GM21717 (cell line): ENCODE results near the gene CD81.

ENCODE experiments used
- ATAC-seq: cut with Tn5 transposase; IDR thresholded peaks from one replicate; pipeline ENCODE4 v1.9.1; 2021; ENCODE audit warnings: mild to moderate bottlenecking, moderate library complexity; ENCODE audit not compliant: unreplicated experiment

The CD81 gene

DNA sequence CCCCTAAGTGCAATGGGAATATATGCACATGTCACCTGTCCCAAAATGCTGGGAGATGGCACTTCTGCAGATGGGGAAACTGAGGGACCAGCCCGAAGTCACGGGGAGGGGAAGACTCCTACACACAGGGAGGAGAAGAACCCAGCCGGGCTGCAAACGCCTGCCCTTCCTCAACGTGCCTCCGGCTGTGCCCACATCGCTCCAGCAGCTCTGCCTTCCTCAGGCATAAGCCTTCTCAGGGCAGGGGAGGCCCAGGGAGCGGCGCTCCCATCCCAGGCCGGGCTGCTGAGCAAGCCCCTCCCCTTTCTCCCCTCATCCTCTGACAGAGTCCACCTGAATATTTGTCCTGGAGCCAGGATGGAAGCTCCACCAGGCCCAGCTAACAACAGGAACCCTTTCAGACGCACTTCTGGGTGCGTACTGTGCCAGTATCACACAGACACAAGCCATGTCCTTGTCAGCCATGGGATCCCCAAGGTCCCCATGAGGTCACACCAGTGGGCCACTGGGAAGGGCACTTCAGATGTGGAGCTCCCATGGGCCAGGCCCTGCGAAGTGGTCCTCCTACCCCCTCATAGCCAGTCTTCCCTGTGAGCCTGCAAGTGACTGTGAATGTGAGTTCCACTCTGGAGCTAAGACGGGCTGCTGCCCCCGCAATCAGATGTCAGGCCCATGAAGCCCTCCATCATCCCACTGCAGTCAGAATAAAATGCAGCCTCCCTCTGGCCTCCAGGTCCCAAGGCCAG is 2.5 kb upstream of the CD81 start:
- ATAC-seq = no peak

DNA sequence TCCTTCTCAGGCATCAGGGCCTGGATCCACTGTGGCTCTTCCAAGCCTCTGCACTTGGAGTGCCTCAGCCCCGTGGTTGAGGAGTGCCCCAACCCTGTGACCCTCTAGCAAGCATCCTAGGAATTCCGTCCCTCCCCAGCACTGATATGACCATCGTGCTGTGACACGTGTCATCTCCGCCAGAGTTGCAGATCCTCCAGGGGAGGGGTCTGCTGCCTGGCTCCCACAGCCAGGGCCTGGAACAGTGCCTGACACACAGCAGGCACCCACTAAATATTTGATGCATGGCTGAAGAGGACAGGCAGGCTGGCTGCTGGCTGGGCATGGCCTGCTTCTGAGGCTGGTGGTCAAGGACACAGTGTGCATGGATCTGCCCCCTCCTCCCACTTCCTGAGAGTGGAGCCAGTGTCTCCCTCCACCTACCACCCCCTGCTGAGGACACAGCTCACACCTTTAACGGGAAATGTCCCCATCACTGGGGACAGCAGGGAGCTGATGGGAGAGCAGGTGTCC is 1.7 kb upstream of the CD81 start:
- no peak for ATAC-seq

DNA sequence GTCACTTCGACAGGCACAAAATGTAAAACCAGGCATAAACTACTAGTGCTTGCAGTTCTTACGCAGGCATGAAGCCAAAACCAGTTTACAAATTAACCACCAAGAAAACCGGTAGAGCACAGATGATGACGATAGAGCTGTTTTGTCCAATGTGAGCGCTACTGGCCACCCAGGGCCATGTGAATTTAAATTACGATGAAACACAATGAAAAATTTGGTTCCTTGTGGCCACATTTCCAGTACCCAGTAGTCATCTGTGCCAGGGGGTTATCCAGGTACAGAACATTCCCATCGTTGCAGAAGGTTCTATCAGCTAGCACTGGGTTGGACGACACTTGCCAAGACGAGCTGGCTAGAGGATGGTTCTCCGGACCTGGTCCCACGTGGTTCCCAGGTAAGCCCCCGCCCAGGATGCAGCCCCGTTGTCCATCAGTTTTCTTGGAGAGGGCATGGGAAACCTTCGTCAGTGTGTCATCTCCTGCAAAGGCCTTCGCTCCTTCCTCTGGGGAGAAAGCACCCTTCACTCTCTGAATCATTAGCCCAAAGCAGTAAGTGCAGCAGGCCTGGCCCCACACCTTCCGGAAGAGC is 1.1 kb upstream of the CD81 start:
- ATAC-seq = no peak

GRCh38 chr11:2377511-2378443 is 667 bp downstream of the CD81 start:
- ATAC-seq = peak; percentile 1

DNA sequence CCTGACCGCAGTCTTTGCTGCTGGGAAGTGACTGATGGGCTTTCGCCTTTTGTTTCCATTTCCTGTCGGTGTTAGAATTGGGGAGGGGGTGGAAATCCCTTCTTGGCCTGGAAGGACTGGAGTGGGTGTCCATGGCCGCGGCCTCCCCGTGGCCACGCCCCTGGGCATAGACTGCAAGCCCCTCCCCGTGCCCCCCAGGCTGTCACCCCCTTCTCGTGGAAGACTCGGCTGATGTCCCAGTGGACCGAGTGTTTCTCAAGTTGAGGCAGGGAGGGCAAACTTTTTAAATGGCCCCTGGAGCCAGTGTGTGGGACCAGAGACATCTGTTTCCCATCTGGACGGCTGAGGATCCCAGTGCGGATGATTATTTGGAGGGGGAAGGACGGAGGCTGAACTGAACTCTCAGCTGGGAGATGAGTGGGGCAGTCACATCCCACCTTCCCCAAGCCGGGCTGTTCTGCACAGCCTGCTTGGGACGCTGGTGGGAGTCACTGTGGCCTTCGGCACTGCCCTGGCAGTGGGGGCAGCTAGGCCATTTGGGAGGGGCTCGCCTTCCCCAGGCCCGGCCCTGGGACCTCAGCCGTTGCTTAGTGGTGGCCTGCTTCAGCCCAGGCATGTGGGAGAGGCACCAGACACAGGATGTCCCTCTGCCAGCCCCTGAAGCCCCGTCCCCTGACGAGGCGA is 1.6 kb downstream of the CD81 start:
- no peak for ATAC-seq

GRCh38 chr11:2379466-2380174 is 2.5 kb downstream of the CD81 start:
- ATAC-seq = no peak

- ATAC-seq = no peak
Observed at GRCh38 chr11:2380396-2380795, 3.3 kb downstream of the CD81 start.

DNA sequence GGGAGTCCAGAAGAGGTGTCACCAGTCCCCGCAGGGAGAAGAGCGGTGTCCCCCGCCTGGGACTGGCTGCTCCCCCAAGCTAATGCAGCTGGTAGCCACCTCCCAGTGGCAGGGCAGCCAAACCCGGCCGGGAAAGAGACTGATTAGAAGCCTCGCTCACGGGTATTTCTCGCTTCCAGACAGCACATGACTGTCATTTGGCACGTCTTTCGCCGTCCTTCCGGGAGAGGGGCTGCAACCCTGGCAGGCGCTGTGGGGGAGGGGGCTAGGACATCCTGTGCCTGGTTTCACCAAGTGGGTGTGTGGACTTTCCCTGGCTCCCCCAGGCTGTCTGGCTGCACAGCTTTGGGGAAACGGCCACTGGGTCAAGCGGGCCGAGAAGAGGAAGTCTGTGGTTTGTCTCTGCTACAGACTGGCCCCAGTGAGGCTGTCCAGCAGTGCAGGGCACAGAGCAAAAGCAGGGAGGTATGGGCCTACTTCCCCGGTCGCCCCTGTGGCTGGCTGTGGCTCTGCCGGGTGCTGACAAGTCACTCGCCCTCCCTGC is 3.8 kb downstream of the CD81 start:
- ATAC-seq = no peak

GRCh38 chr11:2381494-2382128 is 4.5 kb downstream of the CD81 start:
- ATAC-seq = no peak

DNA sequence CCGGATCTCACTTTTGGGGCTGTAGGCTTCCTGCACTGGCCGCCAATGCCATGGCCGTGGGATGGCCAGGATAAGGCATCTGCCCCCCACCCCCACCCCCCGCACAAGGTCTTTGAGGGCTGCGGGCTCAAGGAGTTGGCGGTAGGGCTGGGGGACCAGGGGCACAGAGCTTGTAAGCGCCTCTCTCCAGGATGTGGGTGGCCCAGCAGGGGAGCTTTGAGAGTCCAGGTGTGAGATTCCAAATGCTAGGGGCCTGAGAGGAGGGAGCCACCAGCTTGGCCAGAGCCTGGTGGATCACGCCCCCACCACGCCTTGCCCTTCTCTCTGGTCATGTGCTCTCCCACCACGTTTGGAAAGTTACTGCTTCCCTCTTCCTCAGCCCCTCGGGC is 5.0 kb downstream of the CD81 start:
- no peak for ATAC-seq

- no peak for ATAC-seq
Observed at GRCh38 chr11:2382936-2383851, 6.1 kb downstream of the CD81 start.

- ATAC-seq = peak; percentile 23
Observed at GRCh38 chr11:2383852-2384804, 7.0 kb downstream of the CD81 start.

DNA sequence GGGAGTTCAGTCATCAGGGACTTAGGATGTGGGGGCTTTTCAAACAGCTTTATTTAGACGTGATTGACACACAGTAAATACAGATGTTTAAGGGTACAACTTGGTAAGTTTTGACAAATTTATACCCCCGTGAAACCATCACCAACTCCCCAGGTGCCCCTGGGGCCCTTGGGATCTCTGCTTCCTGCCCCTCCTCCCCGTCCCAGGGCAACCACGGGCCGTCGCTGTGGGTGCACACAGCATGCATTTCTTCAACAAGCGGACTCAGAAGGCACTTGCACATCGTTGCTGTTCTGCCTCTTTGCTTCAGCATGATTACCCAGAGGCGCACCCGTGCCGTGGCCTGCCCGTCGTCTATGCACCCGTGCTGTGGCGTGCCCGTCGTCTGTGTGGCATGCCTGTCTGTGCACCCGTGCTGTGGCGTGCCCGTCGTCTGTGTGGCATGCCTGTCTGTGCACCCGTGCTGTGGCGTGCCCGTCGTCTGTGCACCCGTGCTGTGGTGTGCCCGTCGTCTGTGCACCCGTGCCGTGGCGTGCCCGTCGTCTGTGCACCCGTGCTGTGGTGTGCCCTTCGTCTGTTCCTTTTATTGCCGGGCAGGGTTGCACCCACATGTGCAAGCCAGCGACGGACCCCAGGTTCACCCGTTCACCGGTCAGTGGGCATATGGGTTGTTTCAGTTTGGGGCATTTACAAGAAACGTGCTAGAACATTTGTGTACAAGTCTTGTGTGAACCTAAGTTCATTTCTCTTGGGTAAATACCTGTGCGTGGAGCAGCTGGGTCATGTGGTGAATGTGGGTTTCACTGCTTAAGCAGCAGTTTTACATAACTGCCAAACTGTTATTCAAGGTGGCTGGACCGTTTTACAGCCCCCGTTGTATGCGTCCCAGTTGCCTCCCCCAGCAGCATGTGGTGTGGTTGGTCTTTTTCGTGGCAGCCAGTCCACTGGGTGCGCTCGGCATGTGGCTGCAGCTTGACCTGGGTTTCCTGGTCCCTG is 8.3 kb downstream of the CD81 start:
- no peak for ATAC-seq

GRCh38 chr11:2386591-2386990 is 9.5 kb downstream of the CD81 start:
- no peak for ATAC-seq

GRCh38 chr11:2387266-2387987 is 10.3 kb downstream of the CD81 start:
- ATAC-seq = no peak
